T47D (cell line): ENCODE results near the gene ARHGEF26.

Experiments used
- DNase-seq, 2 experiments: peaks; one replicate each; pipeline versions ENCODE4 v3.0.0 to v3.0.0-alpha.2; 2011 to 2012; ENCODE audit warnings: low read depth in 1 of 2, low spot score in 1 of 2
- JUND ChIP-seq: IDR thresholded peaks from 2 replicates; pipeline ENCODE4 v1.6.1; 2012; ENCODE audit warnings: low read depth
- in situ Hi-C: cut with HindIII; loops from 2 replicates; pipeline ENCODE4 v1.10.0; 2016; ENCODE audit warnings: low sequenced_read_pairs, low pct_unique_long_range_greater_than_20kb

ARHGEF26 gene

GRCh38 chr3:154100556-154100955 is 20.6 kb upstream of the ARHGEF26 start:
- in situ Hi-C loops = no loop called here
- no peak for DNase-seq
- TF ChIP-seq JUND = no peak

- DNase-seq = no peak
- in situ Hi-C loops = no loop called here
Measured at GRCh38 chr3:154101250-154101649, 19.9 kb upstream of the ARHGEF26 start.

GRCh38 chr3:154102225-154102624 is 19.0 kb upstream of the ARHGEF26 start:
- no peak for TF ChIP-seq JUND
- no peak for DNase-seq
- in situ Hi-C loops = no loop called here

More at GRCh38 chr3:154101250-154101649, 19.9 kb upstream of the ARHGEF26 start:
- no peak for TF ChIP-seq JUND

GRCh38 chr3:154105218-154105975 is 15.8 kb upstream of the ARHGEF26 start:
- DNase-seq = no peak
- in situ Hi-C loops = no loop called here
- TF ChIP-seq JUND = no peak

GRCh38 chr3:154111365-154111935 is 9.7 kb upstream of the ARHGEF26 start:
- no peak for DNase-seq
- TF ChIP-seq JUND = no peak
- in situ Hi-C loops = no loop called here

- in situ Hi-C loops = no loop called here
Measured at GRCh38 chr3:154112146-154112852, 8.9 kb upstream of the ARHGEF26 start.

GRCh38 chr3:154113609-154114008 is 7.6 kb upstream of the ARHGEF26 start:
- no peak for TF ChIP-seq JUND
- in situ Hi-C loops = no loop called here
- DNase-seq = no peak

More at GRCh38 chr3:154112146-154112852, 8.9 kb upstream of the ARHGEF26 start:
- no peak for DNase-seq
- no peak for TF ChIP-seq JUND

GRCh38 chr3:154115332-154115731 is 5.9 kb upstream of the ARHGEF26 start:
- TF ChIP-seq JUND = no peak
- DNase-seq = no peak
- in situ Hi-C loops = no loop called here

- no peak for DNase-seq
- in situ Hi-C loops = no loop called here
- no peak for TF ChIP-seq JUND
Measured at GRCh38 chr3:154119951-154120350, 1.2 kb upstream of the ARHGEF26 start.

- DNase-seq = peak; percentile 60 to 83
- in situ Hi-C loops = no loop called here
- no peak for TF ChIP-seq JUND
Measured at GRCh38 chr3:154121701-154122551, 736 bp downstream of the ARHGEF26 start.

- no peak for DNase-seq
- in situ Hi-C loops = no loop called here
- TF ChIP-seq JUND = no peak
Measured at GRCh38 chr3:154122552-154122911, 1.3 kb downstream of the ARHGEF26 start.

GRCh38 chr3:154122912-154123559 is 1.8 kb downstream of the ARHGEF26 start:
- TF ChIP-seq JUND = no peak
- in situ Hi-C loops = no loop called here
- peak in 1 of 2 experiments; percentile 44 for DNase-seq
